Measurements from ENCODE around the gene TFF3.

The TFF3 gene

GRCh38 chr21:42321845-42322244 lies 6.6 kb upstream of the TFF3 start:
- no peak for DNase-seq (ENCODE audit: low read depth in 2 of 2, low spot score in 1 of 2)

GRCh38 chr21:42321231-42321630 lies 6.0 kb upstream of the TFF3 start:
- DNase-seq (ENCODE audit: low read depth in 2 of 2, low spot score in 1 of 2), result no peak

GRCh38 chr21:42320791-42321190 lies 5.6 kb upstream of the TFF3 start:
- DNase-seq (ENCODE audit: low read depth in 2 of 2, low spot score in 1 of 2), result no peak

- DNase-seq (ENCODE audit: low read depth in 2 of 2, low spot score in 1 of 2), result no peak
Measured at GRCh38 chr21:42319851-42320572, 4.8 kb upstream of the TFF3 start.

- no peak for DNase-seq (ENCODE audit: low read depth in 2 of 2, low spot score in 1 of 2)
Measured at GRCh38 chr21:42319376-42319775, 4.2 kb upstream of the TFF3 start.

GRCh38 chr21:42317826-42318746 lies 2.9 kb upstream of the TFF3 start:
- DNase-seq (ENCODE audit: low read depth in 2 of 2, low spot score in 1 of 2), result no peak

- DNase-seq (ENCODE audit: low read depth in 2 of 2, low spot score in 1 of 2), result no peak
Measured at GRCh38 chr21:42317341-42317741, 2.1 kb upstream of the TFF3 start.

GRCh38 chr21:42316891-42317290 lies 1.7 kb upstream of the TFF3 start:
- DNase-seq (ENCODE audit: low read depth in 2 of 2, low spot score in 1 of 2), result no peak

- no peak for DNase-seq (ENCODE audit: low read depth in 2 of 2, low spot score in 1 of 2)
Measured at GRCh38 chr21:42314616-42315295, 453 bp downstream of the TFF3 start.

GRCh38 chr21:42313501-42313969 lies 1.7 kb downstream of the TFF3 start:
- DNase-seq (ENCODE audit: low read depth in 2 of 2, low spot score in 1 of 2), result no peak

- DNase-seq (ENCODE audit: low read depth in 2 of 2, low spot score in 1 of 2), result no peak
Measured at GRCh38 chr21:42312626-42313104, 2.5 kb downstream of the TFF3 start.

- DNase-seq (ENCODE audit: low read depth in 2 of 2, low spot score in 1 of 2), result no peak
Measured at GRCh38 chr21:42311816-42312625, 3.2 kb downstream of the TFF3 start.

GRCh38 chr21:42311160-42311559 lies 4.0 kb downstream of the TFF3 start:
- DNase-seq (ENCODE audit: low read depth in 2 of 2, low spot score in 1 of 2), result no peak

- no peak for DNase-seq (ENCODE audit: low read depth in 2 of 2, low spot score in 1 of 2)
Measured at GRCh38 chr21:42310411-42311001, 4.7 kb downstream of the TFF3 start.

- peak; percentile 28 to 63 for DNase-seq (ENCODE audit: low read depth in 2 of 2, low spot score in 1 of 2)
Measured at GRCh38 chr21:42309753-42310213, 5.4 kb downstream of the TFF3 start.

- DNase-seq (ENCODE audit: low read depth in 2 of 2, low spot score in 1 of 2), result no peak
Measured at GRCh38 chr21:42308914-42309752, 6.1 kb downstream of the TFF3 start.

GRCh38 chr21:42308161-42308913 lies 6.9 kb downstream of the TFF3 start:
- DNase-seq (ENCODE audit: low read depth in 2 of 2, low spot score in 1 of 2), result no peak

GRCh38 chr21:42307106-42307505 lies 8.1 kb downstream of the TFF3 start:
- DNase-seq (ENCODE audit: low read depth in 2 of 2, low spot score in 1 of 2), result no peak
